CD4-positive, alpha-beta T cell (primary cell): ENCODE measurements around the gene TNIP2. TPM values are rescaled to one million over a fixed set of nuclear protein-coding genes. Genes with fewer than 3 reads are reported as not detected.
A peak's percentile ranks its signal among the peaks of the same experiment; 100 is the strongest.

ENCODE experiments used
- ATAC-seq: fragments of 200-7000 bp; cut with Tn5 transposase; one replicate; pipeline ENCODE4 v1.10.0; 2022; ENCODE audit warnings: mild to moderate bottlenecking; ENCODE audit not compliant: poor library complexity
- CTCF ChIA-PET: fragments of 350-600 bp; sonication (Branson Sonifier 250); formaldehyde crosslinking; loops from one replicate; lab custom pipeline; 2021; ENCODE audit warnings: antibody characterized with exemption, inconsistent platforms; lab: Charles Lee
- POLR2A ChIA-PET: fragments of 350-600 bp; sonication (Branson Sonifier 250); formaldehyde crosslinking; loops from one replicate; lab custom pipeline; 2021; ENCODE audit warnings: antibody characterized with exemption, inconsistent platforms; lab: Charles Lee
- DNase-seq, 14 experiments: peaks; one replicate each; pipeline ENCODE4 v3.0.0-alpha.2; 2013 to 2020; ENCODE audit warnings: mixed read lengths in 2 of 14
- H3K27ac ChIP-seq, 2 donors: one replicate each; pipeline versions ENCODE4 v1.5.1 to v1.7.0; 2013; ENCODE audit warnings: low read length in 2 of 2, low read depth in 1 of 2, mild to moderate bottlenecking in 1 of 2
- H3K27me3 ChIP-seq, 2 experiments: 1 replicate in 1 of 2; 2 replicates in 1 of 2; pipeline versions ENCODE4 v1.6.1 to v1.7.0; 2013; ENCODE audit warnings: low read length in 2 of 2, control low read depth in 1 of 2, mild to moderate bottlenecking in 1 of 2, moderate library complexity in 1 of 2; ENCODE audit not compliant: insufficient read depth in 2 of 2, control insufficient read depth in 1 of 2
- H3K36me3 ChIP-seq: one replicate; pipeline ENCODE4 v1.6.1; 2013; ENCODE audit warnings: low read length, control low read depth; ENCODE audit not compliant: insufficient read depth
- H3K4me1 ChIP-seq: one replicate; pipeline ENCODE4 v1.6.1; 2013; ENCODE audit warnings: low read length, control low read depth; ENCODE audit not compliant: insufficient read depth
- H3K4me3 ChIP-seq: one replicate; pipeline ENCODE4 v1.5.1; 2013; ENCODE audit warnings: mild to moderate bottlenecking, low read length, moderate library complexity
- H3K9me3 ChIP-seq, 2 experiments: 1 replicate in 1 of 2; 2 replicates in 1 of 2; pipeline versions ENCODE4 v1.6.1 to v1.7.0; 2013; ENCODE audit warnings: low read length in 2 of 2, mild to moderate bottlenecking in 2 of 2, control low read depth in 1 of 2, moderate library complexity in 1 of 2; ENCODE audit not compliant: control insufficient read depth in 1 of 2, insufficient read depth in 1 of 2
- H3K27ac Mint-ChIP-seq: one replicate; pipeline ENCODE4 v1.8.0; 2020; ENCODE audit warnings: mixed read lengths
- H3K27me3 Mint-ChIP-seq: one replicate; pipeline ENCODE4 v1.8.0; 2021; ENCODE audit warnings: mixed read lengths
- H3K36me3 Mint-ChIP-seq: one replicate; pipeline ENCODE4 v1.8.0; 2021; ENCODE audit warnings: low read depth, mixed read lengths
- H3K4me1 Mint-ChIP-seq: one replicate; pipeline ENCODE4 v1.8.0; 2021; ENCODE audit warnings: low read depth, mixed read lengths
- H3K4me3 Mint-ChIP-seq: one replicate; pipeline ENCODE4 v1.8.0; 2020; ENCODE audit warnings: mild to moderate bottlenecking, mixed read lengths
- H3K9me3 Mint-ChIP-seq: one replicate; pipeline ENCODE4 v1.8.0; 2020; ENCODE audit warnings: mixed read lengths
- CTCF ChIP-seq: fragments of 200-600 bp; IDR thresholded peaks from one replicate; pipeline ENCODE4 v1.8.0; 2022; ENCODE audit warnings: antibody characterized with exemption, mild to moderate bottlenecking
- intact Hi-C, 2 experiments: fragments of 100-400 bp; cut with DNase I in 1 of 2; cut with micrococcal nuclease in 1 of 2; formaldehyde crosslinking; loops; one replicate each; pipeline versions ENCODE4 v1.15.1 to v1.9.0; 2023 to 2025; cut with DNase I, micrococcal nuclease
- total RNA-seq, 174 experiments: library from RNA in 2 of 174; stranded (reverse) in 2 of 174; gene quantifications; one replicate each; pipeline ENCODE4 v1.2.3 and lab custom pipeline; 2021 to 2026

Gene TNIP2
- total RNA-seq, 2 experiments from 2014 or later: 43.8 to 49.1 TPM

- intact Hi-C loops: loop anchor here (5.0 to 10.0 kb wide), 2 partner anchors 34 to 54 kb away; partner anchors contain the start of genes ADD1 (in 1 of the 2) and TNIP2 (in 1 of the 2)
- no peaks in the 10 kb centered on the region for H3K27me3 Mint-ChIP-seq
- ChIA-PET CTCF (interaction anchor here (0.6 kb wide), 1 partner anchor 179 kb away, joined by 3 read pairs; no protein-coding TSS in a partner anchor), POLR2A (no interaction called here)
- peak overlapping the region in 1 of 2 donors; percentile 29 for H3K27ac ChIP-seq
- no peaks in the 10 kb centered on the region for H3K9me3 ChIP-seq
- H3K36me3 Mint-ChIP-seq: no peaks in the 10 kb centered on the region
- ATAC-seq (no peak), DNase-seq (peak in 2 of 14 experiments; percentile 50 to 57)
- H3K27me3 ChIP-seq: no peaks in the 10 kb centered on the region
- H3K4me1 ChIP-seq: peaks cover 87% of the 10 kb centered on the region
- no peaks in the 10 kb centered on the region for H3K9me3 Mint-ChIP-seq
- no peak for TF ChIP-seq CTCF
- peak overlapping the region; percentile 75 for H3K27ac Mint-ChIP-seq
- H3K36me3 ChIP-seq: no peaks in the 10 kb centered on the region
- peaks cover 55% of the 10 kb centered on the region for H3K4me1 Mint-ChIP-seq
- H3K4me3 Mint-ChIP-seq: peak overlapping the region; percentile 67
- H3K4me3 ChIP-seq: no peak overlapping the region
Measured at GRCh38 chr4:2790583-2791517, 34.7 kb upstream of the TNIP2 start.

- POLR2A ChIA-PET: no interaction called here
- no peak for TF ChIP-seq CTCF
- intact Hi-C loops: loop anchor here (5.0 to 10.0 kb wide), 2 partner anchors 33 to 55 kb away; partner anchors contain the start of genes ADD1 (in 1 of the 2) and TNIP2 (in 1 of the 2)
- H3K27me3 ChIP-seq: no peaks in the 10 kb centered on the region
- Mint-ChIP-seq H3K4me1 (peaks cover 57% of the 10 kb centered on the region), H3K27ac (peak overlapping the region; percentile 93), H3K27me3 (no peaks in the 10 kb centered on the region), H3K9me3 (no peaks in the 10 kb centered on the region), H3K4me3 (no peak overlapping the region), H3K36me3 (no peaks in the 10 kb centered on the region)
- H3K9me3 ChIP-seq: no peaks in the 10 kb centered on the region
- DNase-seq: peak in 1 of 14 experiments; percentile 40
- H3K27ac ChIP-seq: no peak overlapping the region
- H3K4me1 ChIP-seq: peaks cover 84% of the 10 kb centered on the region
- H3K4me3 ChIP-seq: no peak overlapping the region
- ATAC-seq: no peak
- no peaks in the 10 kb centered on the region for H3K36me3 ChIP-seq
- CTCF ChIA-PET: no interaction called here
Measured at GRCh38 chr4:2789793-2790582, 33.9 kb upstream of the TNIP2 start.

- peak overlapping the region; percentile 93 for H3K27ac Mint-ChIP-seq
- H3K4me1 Mint-ChIP-seq: peaks cover 51% of the 10 kb centered on the region
- peaks cover 78% of the 10 kb centered on the region for H3K4me1 ChIP-seq
- H3K27me3 ChIP-seq: no peaks in the 10 kb centered on the region
- no peak overlapping the region for H3K4me3 Mint-ChIP-seq
- POLR2A ChIA-PET: no interaction called here
- H3K9me3 ChIP-seq: no peaks in the 10 kb centered on the region
- no peaks in the 10 kb centered on the region for H3K27me3 Mint-ChIP-seq
- H3K4me3 ChIP-seq: no peak overlapping the region
- no peak for TF ChIP-seq CTCF
- ATAC-seq: no peak
- no peaks in the 10 kb centered on the region for H3K9me3 Mint-ChIP-seq
- H3K36me3 ChIP-seq: no peaks in the 10 kb centered on the region
- no peak for DNase-seq
- CTCF ChIA-PET: no interaction called here
- intact Hi-C loops: no loop called here
- no peaks in the 10 kb centered on the region for H3K36me3 Mint-ChIP-seq
- H3K27ac ChIP-seq: no peak overlapping the region
Measured at GRCh38 chr4:2789351-2789750, 33.2 kb upstream of the TNIP2 start.
